HG02642 (cell line): ENCODE measurements around the gene PRKCD.
A peak's percentile ranks its signal among the peaks of the same experiment; 100 is the strongest.

ENCODE experiments used
- ATAC-seq: cut with Tn5 transposase; IDR thresholded peaks from one replicate; pipeline ENCODE4 v1.9.1; 2021; ENCODE audit warnings: mild to moderate bottlenecking; ENCODE audit not compliant: unreplicated experiment, poor library complexity

PRKCD gene

DNA sequence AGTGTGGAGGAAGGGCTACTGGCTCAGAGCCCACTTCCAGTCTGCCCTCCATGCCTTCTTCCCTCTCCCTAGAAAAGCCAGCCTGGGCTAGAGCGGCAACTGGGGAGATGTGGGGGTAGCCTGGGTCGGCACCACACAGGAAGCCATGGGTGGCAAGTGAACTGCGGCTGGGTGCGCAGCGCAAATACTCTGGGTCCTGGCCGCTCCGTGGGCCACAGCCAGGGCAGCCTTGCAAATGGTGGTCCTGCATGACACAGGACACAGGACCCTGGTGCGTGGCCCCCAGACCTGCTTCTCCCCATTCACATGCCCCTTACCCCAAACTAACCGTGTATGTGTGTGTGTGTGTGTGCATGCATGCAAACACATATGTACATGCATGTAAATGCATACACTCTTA is 25.7 kb downstream of the PRKCD start:
- no peak for ATAC-seq

DNA sequence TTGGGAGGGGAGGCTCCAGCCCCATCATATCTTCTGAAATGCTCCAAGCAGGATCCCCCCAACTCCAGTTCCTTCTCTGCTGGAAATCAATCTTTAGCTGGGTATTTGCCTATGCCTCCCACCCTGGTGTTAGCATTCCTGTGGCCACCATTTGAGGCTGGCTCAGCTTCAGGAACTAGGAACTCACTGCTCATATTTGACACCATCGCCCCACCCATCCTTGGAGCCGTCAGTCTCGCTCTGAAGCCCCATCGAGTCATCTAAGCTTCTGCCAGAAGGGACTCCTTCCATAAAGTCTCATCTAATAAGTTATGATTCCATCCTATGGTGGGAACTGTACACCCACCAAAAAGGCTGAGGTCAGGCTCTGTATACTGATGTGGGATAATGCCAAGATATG is 26.4 kb downstream of the PRKCD start:
- no peak for ATAC-seq

DNA sequence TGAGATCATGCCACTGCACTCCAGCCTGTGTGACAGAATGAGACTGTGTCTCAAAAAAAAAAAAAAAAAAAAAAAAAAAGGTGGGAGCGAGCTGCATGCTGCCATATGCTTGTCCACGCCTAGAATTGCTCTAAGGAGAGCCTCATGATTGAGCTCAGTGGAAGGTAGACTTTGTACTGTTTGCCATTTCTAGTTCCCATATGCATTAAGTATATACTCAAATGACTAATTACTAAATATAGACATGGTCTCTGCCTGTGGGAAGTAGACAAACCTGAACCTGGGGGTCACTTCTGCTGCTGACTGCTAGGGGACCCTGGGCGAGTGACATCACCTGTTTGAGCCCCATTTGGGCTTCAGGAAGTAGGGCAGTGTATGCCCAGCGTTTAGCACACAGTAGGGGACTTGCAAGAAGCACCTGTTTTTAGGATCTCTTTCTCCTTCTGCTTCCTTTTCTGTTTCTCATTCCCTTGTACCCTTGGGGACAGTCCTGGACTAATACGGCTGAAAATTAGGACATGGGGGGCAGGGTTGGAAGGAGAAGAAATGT is 27.2 kb downstream of the PRKCD start:
- ATAC-seq = no peak

DNA sequence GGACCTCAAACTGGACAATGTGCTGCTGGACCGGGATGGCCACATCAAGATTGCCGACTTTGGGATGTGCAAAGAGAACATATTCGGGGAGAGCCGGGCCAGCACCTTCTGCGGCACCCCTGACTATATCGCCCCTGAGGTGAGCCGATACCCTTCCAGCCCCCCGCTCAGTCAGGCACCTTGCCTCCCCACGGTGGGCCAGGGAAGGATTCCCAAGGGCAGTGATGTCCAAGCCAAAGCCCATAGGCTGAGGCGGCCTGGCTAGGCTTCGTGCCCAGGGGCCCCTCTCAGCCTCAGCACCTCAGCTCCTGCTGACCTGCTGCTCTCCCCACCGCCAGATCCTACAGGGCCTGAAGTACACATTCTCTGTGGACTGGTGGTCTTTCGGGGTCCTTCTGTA is 27.7 kb downstream of the PRKCD start:
- no peak for ATAC-seq

DNA sequence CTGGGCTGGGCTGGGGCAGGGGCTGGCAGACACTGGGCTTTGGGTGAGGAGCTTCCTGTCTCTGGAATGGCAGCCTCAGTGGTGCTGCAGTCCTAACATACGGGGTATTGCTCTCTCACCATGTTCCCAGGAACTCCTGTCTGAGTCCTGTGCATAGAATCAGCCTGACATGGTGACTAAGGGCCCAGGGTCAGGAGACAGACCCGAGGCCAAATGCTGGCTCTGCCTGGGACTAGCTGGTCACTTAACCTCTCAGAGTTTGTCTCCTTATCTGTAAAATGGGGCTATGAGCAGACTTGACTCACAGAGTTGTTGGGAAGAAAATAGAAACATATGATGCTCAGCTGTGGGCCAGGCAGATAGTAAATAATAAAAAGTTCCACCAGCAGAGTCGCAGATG is 28.3 kb downstream of the PRKCD start:
- no peak for ATAC-seq

DNA sequence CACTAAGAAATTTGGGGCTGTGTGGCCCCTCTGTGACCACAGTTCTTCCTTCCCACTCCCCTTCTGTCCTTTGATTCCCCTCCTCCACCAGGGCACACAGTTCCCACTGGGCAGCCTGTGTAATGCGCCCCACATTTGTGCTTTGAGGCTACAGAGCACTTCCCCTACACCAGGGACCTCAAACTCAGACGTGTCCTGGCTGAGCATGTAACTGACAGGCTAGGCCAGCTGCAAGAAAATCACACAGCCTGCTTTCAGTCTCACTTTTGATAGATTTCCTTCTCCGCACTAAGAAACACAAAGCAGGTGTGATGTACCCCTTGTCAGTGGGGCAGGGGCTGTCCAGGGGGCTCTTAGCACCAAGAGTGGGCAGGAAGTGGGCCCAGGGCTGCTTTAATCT is 29.6 kb downstream of the PRKCD start:
- ATAC-seq = peak; percentile 32

DNA sequence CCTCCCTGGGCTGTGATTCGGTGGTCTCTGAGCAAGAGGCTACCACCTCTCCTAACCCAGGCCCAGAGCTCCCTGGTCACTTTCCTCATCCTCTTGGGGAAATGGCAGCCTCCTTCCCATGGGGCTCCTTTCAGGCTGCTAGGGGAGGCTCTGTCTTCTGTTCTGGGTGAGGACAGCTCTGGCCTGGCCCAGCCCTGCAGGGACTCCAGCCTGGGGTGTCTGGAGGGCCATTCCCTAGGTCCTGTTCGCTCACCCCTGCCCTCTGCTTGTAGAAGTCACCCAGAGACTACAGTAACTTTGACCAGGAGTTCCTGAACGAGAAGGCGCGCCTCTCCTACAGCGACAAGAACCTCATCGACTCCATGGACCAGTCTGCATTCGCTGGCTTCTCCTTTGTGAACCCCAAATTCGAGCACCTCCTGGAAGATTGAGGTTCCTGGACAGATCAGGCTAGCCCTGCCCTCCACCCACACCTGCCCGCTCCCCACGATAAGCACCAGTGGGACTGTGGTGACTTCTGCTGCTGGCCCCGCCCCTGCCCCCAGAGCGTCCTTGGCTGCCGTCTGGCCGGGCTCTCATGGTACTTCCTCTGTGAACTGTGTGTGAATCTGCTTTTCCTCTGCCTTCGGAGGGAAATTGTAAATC is 30.9 kb downstream of the PRKCD start:
- ATAC-seq = no peak

DNA sequence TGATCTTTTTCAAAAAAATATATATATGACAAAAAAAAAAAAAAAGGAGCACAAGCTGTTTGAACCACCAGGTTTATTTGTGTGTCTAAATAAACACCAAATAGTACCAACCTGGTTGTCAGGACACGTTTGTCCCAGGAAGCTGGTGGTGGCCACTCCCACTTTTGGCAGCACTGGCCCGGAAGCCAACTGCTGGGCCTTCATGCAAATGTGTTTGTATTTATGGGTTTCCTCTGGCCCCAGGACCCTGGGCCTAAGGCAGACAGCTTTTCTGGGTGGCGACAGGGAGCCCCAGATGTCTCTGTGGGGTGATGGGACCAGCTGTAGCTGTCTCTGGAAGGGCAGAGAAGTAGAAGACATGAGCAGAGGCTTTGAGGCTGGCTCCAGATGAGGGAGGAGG is 31.6 kb downstream of the PRKCD start:
- peak; percentile 52 for ATAC-seq

DNA sequence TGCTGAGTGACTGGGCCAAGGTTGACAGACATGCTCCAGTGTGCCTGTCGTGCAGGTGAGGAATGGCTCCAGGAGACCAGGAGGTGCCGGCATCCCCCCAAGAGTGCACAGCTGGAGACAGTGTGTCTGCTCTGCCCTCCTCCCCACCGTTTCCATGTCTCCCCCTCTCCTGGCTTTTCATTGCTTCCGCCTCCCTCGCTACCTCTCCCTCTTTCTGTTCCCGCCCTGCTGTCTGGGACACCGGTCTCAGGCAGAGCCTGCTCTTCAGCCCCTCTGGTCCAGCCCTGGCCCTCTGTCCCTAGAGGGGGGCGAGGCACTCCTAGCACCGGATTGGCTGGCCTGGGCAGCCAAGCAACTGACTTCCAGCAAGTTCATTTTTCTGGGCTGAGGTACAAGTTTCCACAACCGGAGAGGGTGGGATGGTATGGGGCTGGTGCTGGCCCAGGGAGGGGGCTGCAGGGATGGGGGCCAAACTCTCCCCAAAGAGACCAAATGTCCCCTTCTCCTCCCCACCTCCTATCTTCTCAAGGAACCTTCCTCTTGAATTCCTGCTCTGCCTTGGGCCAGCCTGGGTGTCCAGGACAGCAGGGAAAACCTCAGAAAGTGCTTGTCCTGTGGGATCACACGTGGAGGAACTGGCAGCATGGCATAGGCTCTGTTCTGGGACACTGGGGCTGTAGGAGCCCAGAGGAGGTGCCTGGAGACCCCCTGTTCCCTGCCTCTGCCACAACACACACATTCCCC is 32.6 kb downstream of the PRKCD start:
- no peak for ATAC-seq

DNA sequence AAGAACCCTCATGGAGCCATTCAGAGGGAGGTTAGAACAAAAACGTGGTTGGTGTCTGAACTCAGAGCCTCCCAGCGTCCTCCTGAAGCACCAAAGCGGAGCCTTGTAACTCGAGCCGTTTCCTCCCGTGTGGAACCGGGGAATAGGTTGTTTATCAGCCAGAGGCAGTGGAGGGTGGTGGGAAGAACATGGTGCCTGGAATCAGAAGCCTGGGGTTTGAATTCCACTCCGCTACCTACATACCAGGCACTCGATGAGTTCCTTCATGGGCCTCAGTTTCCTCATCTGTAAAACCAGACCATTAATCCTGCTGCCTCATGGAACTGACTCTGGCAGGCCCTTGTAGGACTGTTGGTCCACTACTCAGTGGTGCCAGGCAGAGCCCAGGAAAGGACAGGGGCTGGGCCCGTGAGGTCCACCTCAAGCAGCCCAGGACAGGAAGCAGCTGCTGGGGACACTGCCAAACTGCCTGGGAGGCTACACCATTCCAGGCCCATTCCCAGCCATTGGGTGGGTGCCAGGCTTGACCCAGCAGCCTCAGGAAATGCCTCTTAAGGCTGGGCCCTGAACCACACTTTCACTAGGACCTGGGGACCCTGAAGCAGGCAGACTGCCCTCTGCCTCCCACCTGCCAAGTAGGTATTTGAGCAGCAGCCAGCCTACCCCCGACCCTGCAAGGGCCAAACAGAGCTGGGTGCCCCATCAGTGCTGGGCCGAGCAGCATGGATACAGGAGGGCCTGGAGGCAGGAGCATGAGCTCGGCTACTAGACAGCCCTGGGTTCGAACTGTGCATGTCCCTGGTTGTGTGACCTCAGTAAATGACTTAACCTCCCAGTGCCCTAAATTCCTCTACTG is 33.4 kb downstream of the PRKCD start:
- ATAC-seq = no peak

DNA sequence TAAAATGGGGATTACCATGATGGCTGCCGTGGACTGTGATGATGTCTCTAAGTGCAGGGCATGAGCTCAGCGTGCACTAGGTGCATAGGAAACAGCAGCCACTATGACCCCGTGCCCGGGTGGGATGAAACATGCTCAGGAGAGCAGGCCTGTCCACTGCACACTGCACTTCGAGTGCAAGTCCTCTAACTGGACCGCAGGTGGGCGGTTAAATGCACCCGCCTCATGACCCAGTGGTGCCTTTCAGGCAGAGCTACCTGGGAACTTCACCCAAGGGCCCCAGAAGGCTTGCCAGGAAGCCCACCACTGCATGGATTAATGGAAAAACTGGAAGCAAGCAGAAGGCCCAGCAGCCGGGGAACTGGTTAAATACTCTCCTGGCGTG is 34.0 kb downstream of the PRKCD start:
- ATAC-seq = no peak

DNA sequence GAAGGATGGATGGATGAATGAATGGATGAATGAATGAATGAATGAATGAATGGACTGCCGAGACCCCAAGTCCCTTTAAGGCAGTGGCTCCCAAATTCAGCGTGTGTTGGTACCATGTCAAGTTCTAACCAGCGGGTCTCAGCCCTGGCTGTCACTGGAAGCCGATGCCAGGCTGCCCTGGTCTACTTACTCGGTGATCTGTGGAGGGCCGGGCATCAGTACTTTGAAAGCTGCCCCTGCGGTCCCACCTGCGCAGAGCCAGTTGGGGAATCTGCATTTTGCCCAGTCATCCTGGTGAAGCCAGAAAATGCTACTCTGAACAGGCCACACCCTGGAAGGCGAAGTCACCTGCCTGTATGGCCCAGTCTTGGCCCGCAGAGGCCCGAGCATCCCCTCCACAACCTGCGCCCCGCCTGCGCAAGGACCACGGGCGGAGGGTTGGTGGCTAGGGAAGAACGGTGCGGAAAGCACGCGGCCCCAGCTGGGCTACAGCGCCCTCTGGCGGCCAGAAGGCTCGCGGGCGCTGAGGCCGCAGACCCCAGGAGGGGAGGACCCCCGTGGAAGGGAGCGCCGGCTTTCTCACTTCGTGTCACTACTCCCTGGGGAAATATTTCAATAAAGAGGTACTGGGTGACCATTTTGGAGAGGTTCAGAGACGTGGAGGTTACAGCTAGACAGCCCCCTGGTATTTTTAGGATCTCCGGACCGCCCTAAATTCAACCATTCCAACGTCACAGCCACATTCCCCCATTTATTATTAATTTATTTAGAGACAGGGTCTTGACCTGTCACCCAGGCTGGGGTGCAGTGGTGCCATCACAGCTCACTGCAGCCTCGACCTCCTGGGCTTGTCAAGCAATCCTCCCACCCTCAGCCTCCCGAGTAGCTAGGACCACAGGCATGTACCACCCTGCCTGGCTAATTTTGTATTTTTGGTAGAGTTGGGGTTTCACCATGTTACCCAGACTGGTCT is 34.9 kb downstream of the PRKCD start:
- peak; percentile 33 for ATAC-seq

DNA sequence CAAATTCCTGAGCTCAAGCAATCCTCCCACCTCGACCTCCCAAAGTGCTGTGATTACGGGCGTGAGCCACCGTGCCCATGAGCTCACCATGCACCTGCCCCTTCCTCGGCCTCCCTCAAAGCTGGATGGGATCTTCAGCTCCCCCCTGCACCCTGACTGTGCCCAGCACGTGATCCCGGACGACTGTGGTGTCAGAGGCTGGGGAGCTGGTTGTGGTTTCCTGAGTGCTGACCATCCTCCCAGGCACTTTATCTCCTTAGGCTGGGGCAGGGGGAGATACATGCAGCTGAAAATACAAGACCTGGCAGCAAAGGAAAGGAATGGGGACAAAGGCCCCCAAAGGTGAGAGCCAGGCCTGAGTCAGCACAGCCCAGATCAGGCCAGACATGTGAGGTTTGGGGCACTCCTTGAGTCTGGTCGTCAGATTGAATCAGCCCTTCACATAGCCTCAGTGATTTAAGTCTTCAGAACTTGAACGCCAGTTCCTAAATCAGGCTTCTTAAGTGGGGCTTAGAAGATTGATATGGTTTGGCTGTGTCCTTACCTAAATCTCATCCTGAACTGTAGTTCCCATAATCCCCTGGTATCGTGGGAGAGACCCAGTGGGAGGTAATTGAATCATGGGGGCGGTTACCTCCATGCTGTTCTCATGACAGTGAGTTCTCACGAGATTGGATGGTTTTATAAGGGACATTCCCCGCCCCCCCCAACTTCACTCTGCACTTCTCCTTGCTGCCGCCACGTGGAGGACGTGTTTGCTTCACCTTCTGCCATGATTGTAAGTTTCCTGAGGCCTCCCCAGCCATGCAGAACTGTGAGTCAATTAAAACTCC is 35.8 kb downstream of the PRKCD start:
- ATAC-seq = peak; percentile 34

DNA sequence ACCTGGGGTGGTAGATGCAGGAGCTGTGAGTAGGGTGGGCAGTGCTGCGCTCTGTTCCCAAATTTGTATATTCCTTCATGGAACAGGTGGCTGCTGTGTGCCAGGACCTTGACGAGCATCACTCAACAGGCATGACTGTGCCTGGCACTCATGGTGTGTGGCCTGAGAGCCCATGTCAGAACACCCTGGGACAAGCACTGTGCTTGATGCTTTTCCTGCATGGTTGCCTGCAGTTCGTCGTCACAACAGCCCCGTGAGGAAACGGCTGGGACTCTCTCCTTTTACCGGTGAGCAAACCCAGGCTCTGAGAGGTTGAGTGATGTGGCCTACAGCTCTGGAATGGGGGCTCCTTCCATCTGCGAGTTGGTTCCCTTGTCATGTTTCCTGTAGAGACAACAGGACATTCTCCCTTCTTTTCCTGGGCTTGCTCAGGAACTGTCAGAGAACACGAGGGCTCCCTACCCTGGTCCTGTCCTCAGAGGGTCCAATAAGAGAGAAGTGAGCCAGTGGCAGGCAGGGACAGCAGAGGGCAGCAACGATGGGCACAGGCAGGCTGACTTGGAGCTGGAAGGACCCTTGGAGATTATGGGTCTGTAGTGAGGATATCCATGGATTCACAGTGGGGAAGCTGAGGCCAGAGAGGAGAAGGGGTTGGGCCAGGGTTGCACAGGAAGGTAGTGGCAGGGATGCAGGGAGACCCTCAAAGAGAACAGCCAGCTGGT is 37.4 kb downstream of the PRKCD start:
- ATAC-seq = no peak

DNA sequence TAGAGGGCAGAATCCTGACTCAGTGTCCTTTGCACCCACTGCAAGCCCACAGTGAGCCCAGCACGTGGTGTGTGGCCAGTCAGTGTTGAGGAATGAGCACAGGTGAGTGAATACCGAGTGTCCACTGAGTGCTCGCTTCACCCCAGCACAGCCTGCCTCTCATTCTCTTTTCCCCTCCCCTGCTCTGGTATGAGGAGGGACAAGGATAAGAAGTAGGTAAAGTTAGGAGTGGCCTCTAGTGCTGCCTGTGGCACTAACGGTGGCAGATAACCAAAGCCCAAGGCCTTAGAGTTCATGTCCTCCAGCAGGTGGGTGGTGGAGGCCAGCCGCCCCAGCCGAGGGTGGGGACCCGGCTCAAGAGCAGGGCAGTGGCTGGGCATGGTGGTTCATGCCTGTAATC is 38.0 kb downstream of the PRKCD start:
- no peak for ATAC-seq

DNA sequence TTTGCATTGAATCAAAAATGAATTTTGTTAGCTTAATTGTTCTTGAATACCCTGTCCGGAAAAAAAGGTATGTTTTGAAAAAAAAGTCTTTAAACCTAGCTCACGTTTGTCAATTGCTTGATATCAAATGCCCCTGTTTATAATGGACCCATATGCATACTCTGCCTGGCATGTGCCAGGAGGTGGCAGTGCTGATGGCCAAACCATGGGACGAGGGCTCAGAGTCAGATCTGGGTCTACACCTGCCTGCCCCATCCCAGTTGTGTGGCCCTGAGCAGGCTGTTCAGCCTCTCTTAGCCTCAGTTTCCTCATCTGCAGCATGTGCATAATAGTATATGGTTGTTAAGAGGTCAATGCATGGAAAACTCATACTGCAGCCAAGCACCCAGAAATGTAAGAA is 38.8 kb downstream of the PRKCD start:
- ATAC-seq = no peak

DNA sequence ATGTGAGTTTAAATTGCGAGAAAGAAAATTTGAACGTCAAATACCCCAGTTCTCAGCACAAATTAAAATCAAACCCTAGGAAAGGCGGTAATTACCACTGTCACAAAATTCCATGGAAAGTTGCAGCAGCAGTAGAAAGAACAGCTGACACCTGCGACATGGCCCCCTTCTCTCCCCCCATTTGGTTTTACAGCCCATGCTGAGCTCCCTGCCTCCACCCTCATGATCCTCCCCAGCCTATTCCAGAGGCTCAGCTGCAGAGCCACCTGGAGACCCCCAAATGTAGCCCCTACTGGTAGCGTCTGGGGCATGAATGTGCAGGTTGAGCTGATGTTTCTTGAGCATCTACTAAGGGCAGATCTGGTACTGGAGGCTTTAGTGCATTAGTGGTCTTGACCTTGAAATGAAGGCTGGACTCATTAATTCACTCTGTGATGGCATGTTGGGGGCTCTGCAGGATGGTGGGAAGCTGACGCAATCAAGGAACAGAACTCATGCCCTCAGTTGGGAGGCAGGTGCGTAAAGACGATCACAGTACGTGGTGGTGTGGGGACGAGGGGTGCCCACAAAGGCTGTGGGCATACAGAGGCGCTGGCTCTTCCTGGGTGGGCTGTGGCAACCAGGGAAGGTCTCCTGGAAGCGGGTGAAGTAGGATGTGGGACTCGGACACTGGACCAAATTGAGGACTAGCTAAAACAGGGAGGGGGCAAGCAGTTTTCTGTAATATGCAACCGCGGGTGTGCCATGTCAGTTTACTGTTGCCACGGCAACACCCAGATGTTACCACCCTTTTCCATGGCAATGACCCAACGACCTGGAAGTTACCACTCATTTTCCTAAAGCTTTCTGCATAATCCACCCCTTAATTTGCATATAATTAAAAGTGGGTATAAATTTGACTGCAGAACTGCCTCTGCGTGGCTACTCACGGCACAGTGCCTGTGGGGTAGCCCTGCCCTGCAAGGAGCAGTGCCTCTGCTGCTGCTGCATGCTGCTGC is 39.8 kb downstream of the PRKCD start:
- no peak for ATAC-seq
